Activated CD8-positive, alpha-beta memory T cell treated with anti-CD3 and anti-CD28 coated beads, Interleukin-2, amount 50 U/mL, for 24 hours (primary cell): ENCODE results near the gene ARRB1.

Source experiments
- DNase-seq: peaks from one replicate; pipeline ENCODE4 v3.0.0-alpha.2; 2020; ENCODE audit errors: extremely low read depth

ARRB1 gene

DNA sequence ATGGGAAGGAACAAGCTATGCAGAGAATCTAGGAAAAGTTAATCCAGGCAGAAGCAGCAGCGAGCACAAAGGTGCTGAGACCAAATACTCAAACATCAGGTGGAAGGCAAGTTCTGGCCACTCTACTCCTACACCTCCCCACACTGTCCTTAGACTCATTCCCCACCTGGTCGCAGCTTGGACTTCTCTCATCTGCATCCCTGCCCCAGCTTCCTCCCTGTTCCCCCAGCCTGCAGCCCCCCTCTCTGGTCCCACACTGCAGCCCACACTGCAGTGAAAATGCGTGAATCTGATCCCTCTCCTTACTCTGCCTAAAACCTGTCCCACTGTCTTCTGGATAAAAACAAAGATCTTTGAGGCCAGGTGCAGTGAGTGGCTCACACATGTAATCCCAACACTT, 101.8 kb downstream of the ARRB1 start:
- DNase-seq = no peak

DNA sequence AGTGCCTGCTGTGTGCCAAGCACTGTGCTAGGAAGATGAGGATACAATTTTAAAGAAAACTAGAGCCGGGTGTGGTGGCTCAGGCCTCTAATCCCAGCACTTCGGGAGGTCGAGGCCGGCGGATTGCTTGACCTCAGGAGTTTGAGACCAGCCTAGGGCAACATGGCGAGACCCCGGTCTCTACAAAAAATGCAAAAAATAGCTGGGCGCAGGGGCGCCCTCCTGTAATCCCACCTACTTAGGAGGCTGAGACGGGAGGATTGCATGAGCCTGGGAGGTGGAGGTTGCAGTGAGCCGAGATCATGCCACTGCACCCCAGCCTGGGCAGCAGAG, 102.6 kb downstream of the ARRB1 start:
- no peak for DNase-seq

DNA sequence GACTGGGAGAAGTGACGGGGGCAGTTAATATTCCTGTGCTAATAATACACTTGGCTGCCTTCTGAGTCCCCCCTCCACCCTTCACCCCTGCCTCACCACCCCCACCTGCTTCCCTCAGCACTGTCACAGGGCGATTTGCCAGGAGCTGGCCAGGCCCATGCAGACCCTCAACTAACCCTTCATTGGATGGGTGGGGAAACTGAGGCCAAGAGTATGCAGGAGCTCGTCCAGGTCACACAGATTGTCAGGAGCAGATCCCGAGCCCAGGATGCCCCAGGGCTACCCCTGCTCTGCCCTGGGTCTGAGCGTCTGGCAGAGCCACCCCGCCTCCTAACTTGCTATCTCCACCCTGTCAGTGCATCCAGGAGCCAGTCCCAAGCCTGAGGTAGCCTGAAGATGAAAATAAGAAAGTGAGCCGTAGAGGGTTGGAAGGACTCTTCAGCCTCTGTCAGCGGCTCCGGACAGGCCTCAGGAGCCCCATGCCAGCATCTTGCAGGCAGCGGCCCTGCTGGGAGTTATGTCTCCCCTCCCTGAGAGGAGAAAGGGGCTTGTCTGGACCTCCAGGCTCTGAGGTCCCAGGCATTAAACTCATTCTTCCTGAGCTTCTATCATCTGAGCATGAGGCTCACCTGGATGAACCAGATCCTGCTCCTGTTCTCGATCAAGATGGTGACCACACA, 104.7 kb downstream of the ARRB1 start:
- DNase-seq = no peak

DNA sequence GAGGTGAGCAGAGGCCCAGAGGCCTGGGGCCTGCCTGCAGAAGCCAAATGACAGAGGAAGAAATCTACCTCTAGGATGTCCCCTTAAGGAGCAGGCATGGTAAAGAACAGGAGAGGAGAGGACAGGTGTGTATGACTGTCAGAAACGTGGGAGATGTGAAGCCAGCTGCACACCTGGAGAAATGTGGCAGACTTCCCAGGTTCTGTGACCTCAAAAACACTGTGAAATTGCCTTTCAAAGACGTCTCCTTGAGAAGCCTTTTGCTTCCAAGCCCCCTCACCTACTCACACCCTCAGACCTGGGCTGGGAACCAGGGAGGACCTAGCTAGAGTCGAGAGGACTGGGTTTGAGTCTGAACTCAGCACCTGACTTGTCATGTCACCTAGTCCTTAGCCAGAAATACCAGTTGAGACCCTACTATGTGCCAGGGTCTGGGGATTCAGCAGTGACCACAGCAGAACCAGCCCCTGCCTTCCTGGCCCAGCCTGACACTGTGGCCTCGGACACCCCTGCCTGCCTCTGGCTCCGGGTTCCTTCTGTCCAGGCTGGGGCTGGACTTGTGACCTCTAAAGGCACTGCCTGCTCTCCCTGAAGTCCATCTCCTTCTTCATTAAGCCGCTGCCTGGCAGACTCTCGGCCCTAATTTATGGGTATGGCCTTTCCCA, 105.3 kb downstream of the ARRB1 start:
- no peak for DNase-seq

DNA sequence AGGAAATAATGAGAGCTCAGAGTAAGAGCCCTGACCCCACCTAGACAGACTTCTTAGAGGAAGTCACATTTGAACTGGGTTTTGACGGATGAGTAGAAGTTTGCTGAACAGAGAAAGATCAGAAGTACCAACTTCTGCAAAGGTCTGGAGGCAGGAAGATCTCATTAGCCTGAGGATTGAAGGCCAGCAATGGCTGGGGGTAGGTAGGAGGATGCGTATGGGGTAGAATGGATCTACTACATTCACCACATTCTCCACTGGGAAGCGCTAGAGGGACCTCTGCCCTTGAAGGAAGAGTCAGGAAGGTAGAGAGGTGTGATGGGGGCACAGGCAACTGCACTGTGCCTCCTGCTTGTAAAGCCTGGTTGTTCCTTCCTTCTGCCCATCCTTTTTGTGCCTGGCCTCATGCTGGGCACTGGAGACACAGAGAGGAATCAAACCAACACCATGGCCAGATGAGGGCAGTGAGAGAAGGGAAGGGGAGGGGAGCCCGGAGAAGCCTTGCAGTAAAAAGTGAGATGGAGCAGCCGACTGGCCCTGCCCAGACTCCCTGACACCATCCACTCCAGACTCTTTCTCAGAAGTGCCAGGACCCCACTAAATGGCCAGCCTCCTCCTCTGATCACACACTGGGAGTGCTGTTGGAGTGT, 106.0 kb downstream of the ARRB1 start:
- no peak for DNase-seq

DNA sequence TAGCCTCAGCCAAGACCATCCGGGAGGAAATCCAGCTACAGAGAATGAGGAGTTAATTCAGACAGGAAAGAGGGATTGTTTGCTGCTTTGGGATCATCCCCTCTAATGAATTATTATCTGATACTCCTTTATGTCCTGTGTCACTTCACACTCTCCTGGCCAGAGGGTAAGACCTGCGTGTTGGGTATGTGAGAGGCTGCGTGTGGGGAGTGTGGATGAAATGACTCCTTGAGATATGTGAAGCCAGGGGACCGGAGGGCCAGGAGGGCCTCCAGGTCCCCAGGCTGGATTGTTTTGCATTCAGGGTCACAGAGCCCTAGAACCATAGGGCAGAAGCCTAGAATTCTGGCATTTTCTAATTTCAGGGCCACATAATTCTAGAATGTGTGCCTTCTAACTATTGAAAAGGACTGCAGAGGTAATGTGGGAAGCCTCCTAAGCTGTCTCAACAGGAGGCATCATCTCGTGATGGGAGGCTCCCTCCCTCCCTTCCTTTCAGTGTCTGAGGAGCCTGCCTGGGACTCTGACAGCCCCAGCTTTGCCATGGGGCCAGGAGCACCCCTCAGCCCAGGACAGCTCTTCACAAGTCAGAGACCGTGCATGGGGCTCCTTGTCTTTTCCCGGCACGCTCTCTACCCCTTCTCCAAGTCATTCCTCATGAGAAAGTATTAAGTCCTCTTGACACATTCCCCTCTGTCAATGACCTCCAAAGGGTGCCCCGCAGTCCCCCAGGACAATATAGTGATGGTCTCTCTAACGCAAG, 107.2 kb downstream of the ARRB1 start:
- no peak for DNase-seq

DNA sequence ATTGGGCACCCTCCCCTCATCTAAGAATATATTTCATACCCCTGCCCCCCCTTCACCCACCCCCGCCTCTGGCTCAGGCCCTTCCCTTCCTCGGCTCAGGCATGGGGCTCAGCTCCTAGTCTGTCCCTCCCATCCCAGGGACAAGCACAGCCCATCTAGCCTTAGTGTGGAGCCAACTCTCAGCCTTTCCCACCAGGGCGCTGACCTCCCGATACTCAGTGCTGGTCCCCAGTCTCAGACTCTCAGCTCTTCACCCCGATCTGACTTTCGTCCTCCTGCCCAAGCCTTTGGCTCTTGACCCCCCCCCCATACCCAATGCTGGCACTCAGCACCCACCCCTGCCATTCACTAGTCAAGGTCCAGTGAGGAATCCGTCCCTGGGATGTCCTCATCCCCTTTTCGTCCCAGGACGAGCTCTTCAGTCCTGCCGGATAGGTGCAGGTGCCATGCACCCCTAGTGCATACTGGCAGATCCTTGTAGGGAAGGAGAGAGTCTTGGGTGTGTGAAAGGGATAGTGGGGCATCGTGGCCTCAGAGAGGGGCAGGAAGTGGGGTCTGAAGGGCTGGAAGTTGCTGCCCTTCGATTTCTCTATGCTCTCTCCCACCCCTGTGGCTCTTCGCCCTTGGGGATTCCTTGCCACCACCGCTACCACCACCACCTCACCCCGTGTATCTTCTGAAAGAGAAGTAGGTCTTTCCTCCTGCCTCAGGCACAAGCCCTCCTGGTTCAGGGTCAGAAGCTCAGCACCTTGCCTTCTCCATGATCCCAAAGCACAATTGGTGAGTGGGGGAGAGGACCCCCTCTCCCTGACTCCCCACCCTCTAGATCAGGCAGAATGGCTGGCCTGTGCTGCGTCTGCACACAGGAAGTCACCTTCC, 108.5 kb downstream of the ARRB1 start:
- DNase-seq = no peak

DNA sequence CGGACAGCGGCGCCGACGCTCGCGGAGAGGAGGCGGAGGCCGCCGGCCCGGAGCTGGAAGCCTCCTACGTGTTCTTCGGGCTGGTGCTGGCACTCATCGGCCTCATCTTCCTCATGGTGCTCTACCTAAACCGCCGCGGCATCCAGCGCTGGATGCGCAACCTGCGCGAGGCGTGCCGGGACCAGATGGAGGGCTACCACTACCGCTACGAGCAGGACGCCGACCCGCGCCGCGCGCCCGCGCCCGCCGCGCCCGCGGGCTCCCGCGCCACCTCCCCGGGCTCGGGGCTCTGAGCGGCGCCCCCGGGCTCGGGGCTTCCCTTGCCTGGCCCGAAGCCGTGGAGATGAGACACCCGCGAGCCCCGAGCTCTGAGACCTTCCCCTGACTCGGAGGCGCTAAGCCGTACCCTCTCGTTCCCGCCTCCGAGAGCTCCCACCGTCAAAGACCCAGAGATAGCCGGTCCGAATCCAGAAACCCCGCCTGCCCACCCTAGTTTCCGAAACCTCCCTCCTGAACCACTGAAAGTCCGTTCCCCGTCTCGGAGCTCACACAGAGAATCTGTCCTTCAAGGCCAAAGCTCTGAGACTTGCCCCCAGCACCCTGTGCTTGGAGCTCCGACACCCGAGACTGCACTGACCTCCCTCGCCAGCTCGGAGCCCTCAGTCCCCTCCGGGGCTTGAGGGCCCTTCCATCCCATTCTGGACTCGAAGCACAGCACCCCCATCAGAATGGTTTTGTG, 109.4 kb downstream of the ARRB1 start:
- DNase-seq = no peak

DNA sequence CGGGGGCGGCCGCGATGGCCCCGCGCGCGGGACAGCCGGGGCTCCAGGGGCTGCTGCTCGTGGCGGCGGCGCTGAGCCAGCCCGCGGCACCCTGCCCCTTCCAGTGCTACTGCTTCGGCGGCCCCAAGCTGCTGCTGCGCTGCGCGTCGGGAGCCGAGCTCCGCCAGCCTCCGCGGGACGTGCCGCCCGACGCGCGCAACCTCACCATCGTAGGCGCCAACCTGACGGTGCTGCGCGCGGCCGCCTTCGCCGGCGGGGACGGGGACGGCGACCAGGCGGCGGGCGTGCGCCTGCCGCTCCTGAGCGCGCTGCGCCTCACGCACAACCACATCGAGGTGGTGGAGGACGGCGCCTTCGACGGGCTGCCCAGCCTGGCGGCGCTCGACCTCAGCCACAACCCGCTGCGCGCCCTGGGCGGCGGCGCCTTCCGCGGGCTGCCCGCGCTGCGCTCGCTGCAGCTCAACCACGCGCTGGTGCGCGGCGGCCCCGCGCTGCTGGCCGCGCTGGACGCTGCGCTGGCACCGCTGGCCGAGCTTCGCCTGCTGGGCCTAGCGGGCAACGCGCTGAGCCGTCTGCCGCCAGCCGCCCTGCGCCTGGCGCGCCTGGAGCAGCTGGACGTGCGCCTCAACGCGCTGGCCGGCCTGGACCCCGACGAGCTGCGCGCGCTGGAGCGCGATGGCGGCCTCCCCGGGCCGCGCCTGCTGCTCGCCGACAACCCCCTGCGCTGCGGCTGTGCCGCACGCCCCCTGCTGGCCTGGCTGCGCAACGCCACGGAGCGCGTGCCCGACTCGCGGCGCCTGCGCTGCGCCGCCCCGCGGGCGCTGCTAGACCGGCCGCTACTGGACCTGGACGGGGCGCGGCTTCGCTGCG, 110.2 kb downstream of the ARRB1 start:
- DNase-seq = peak; percentile 51

DNA sequence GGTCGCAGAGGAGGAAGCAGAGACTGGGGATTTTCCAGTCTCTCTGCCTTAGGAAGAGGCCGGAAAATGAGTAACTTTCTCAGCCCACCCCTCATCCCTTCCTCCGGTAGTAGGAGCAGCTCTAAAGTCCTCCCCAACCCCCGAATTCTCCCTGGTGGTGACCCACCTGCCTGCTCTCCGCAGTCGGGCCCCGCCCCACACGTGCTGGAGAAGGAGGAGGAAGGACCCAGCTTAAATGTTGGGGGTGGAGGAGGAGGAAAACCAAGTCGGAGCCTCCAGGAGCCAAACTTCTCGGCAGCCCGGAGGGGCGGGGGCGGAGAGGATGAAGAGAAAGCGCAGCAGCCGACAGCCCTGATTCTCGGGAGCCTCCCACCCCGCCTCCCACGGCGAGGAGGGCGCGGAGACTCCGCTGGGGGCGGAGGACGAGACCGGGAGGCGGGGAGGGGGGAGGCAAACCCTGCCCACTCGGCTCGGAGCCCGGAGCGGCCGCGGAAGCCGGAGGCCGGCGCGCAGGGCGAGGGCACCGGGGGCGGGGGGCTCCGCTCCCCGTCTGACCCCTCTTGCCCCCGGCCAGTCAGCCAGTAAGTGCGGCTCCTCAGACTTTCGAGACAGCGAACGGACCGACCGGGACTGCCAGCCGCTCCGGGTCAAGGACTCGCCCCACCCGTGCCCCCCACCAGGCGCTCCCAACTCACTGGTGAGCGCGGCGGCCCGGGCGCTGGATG, 111.0 kb downstream of the ARRB1 start, which contains the start of gene TPBGL:
Gene TPBGL (plus strand): TSS at position 464 of the 725 bp plus-strand sequence. CDS start 276 bp downstream, outside the sequence.
- DNase-seq = no peak

DNA sequence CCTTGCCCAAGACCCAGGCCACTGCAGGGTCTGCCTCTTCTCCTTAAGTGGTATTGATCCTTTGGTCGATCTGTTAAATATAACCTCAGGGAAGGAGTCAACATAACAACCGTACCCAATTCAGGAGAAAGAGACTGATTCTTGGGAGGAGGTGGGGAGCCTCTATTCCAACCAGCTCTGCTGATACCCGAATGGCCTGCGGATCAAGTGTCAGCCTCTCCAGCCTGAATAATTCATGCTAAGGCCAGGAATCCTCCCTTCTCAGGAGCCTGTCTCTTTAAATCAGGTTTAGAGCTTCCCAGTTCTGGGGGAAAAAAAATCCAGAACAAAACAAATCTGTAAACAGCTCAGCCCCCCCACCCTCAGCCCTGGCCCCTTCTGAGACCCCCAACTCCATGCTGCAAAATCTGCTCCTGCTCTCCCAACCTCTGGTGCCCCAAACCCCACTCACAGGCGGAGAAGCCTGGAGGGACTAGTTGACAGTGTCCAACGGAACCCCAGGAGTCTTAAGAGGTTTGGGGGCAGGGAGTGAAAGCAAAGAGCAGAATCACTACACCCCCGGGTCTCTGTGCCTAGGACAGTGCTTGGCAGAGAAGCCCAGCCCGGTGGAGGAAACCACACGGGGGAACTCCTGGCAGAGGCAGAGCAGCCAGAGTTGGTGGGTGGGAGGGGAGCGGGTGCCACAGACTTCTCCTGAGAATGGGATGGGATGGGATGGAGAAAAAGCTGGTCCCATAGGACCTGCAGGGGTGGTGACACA, 111.8 kb downstream of the ARRB1 start:
- DNase-seq = no peak

DNA sequence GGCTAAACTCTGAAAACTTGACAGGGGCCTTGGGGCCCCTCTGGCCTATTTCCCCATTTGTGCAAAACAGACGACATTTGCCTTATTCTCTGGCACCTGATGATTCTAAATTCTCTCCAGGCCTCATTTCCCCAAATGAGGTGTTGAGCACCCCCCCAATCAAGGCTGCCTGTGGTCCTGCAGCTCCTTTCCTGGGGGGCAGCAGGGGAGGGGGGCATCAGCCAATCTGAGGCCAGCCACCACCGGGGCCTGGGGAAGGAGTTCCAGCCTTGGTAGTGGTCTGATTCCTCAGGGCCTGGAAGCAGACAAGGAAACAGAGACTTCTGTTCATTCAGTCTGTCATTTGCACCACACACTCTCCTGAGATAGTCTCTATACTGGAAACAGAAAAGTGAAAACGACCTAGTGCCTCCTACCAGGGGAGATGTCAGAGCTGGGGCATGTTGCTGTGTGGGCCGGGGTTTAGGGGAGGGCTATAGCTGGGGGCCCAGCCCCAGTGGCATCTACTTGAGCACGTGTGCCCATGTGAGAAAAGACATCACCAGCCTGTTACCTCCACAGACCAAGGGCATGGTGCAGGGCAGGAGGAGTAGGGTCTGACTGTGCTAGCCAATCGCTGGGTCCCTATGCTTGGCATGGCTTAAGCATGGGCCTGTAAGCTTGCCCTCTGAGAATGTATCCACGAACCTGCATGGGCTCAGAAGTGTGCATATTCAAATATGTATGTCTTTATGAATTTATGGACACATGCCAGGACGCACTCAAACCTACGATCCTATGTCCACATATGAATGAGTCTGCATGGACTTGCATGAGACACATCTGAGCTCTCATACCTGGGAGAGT, 112.6 kb downstream of the ARRB1 start:
- DNase-seq = no peak

DNA sequence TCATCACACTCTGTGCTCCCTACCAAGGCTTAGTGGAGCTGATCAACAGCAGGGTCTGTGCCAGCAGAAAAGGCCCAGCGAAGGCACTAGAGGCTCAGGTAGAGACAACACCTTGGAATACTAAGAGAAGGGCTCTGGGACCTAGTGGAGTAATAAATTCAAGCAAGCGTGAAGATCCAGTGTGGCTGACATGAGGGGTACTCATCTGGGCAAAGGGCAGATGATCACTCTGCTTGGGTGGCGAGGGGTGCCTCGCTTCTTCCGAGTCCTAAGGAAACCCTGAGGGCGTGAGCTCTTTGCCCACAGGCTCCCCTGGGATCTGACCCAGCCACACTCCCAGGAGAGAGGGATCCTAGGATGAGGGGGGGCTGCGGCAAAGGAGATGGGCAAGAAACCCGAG, 114.4 kb downstream of the ARRB1 start:
- no peak for DNase-seq

DNA sequence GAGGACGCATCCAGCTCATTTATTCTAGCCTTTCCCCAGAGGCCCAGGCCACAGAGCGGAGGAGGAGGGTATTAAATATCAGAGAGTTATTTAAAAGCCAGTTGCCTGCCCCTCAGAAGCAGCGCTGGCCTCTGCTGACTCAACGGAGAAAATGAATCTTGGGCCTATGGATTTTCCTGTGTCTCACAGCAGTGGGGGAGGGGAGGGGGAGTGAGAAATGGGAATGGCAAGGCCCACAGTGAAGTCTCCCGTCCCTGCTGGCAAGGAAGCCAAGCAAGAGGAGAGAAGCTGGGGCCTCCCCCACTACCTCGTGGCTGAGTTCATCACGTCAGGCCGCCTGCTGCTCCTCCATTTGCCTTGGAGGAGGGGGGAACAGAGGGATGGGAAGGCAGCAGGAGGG, 115.4 kb downstream of the ARRB1 start:
- DNase-seq = no peak

DNA sequence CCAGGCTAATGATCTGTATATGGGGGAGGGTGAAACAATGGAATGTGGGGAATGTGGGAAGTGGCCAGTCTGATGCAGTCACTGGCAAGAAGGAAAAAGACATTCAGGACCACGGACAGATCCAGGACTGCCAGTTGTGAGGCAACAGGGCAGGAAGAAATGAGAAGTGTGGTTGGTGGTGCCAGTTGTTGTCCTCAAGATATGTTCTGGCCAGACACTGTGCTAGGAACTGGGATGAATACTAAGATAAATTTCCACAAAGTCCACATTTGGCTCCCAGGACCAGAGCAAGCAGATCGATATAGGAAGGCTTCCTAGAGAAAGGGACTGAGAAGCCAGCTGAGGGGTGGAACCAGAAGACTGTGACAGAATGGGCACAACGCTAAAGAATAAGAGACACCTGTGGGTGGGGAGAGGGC, 117.7 kb downstream of the ARRB1 start:
- no peak for DNase-seq

DNA sequence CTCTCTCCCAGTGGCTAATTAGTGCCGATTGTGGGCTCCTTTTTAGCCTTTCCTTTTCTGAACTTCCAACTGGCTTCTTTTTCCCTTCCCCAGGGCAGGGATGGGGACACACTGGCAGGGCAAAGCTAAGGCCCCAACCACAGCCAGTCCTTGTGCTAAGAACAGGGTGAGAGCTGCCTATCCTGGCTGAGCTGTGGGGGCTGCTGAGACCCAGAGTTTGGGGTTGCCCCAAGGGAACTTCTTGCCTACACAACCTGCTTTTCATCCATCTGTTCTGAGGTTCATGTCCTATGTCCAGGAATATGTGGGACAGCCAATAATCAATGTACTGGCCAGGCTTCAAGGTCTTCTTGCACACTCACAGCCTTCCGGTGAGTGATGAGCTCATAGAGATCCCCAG, 120.8 kb downstream of the ARRB1 start:
- no peak for DNase-seq

DNA sequence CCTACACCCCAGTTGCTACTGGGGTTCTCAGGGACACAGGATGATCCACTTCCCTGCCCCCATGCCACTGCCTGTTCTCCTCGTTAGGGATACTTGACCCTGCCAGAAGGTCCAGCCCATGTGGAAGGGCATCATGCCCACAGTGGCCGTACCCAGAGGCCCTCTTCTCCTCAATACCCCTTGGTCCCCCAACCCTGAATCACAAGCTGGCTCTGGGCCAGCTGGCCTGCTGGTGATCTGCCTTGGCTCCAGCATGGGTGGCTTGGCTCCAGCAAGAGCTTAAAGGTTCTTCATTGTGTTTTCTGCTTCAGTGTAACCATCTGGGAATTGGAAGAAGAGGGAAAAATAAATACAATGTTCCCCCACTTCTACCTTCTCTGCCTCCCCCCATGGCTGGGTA, 122.0 kb downstream of the ARRB1 start:
- no peak for DNase-seq
